IMR-90 (cell line): ENCODE data around the gene ARVCF. TPM values are rescaled to one million over a fixed set of nuclear protein-coding genes. Genes with fewer than 3 reads are reported as not detected.

ENCODE experiments used
- ATAC-seq: fragments of 200-7000 bp; cut with Tn5 transposase; 2 replicates; pipeline ENCODE4 v1.9.1; 2020; ENCODE audit warnings: low read depth, mild to moderate bottlenecking, moderate library complexity
- BruUV-seq: library from RNA; stranded (reverse); fragments of 400-500 nt; replicated peaks from 2 replicates; lab custom pipeline; 2021; lab: Mats Ljungman, UMichigan
- CTCF ChIA-PET: fragments of 300-600 bp; formaldehyde crosslinking; extraction: SDS; loops from one replicate; lab custom pipeline; 2021; ENCODE audit warnings: antibody characterized with exemption; lab: Yijun Ruan, JAX
- POLR2A ChIA-PET: fragments of 300-600 bp; sonication (Branson Sonifier 250); formaldehyde crosslinking; loops from one replicate; lab custom pipeline; 2022; ENCODE audit warnings: antibody characterized with exemption; ENCODE audit not compliant: unreplicated experiment; lab: Charles Lee
- DNase-seq: peaks from one replicate; pipeline ENCODE4 v3.0.0; 2013
- H2AFZ ChIP-seq: replicated peaks from 2 replicates; pipeline ENCODE3; 2013; ENCODE audit warnings: low read length, mild to moderate bottlenecking; ENCODE audit not compliant: poor library complexity
- H2AK5ac ChIP-seq: 2 replicates; pipeline ENCODE4 v1.6.1; 2013; ENCODE audit warnings: low read depth, low read length, inconsistent platforms
- H2AK9ac ChIP-seq: replicated peaks from 2 replicates; pipeline ENCODE3; 2013; ENCODE audit warnings: mild to moderate bottlenecking, low read depth, low read length, moderate library complexity; ENCODE audit not compliant: poor library complexity
- H2BK120ac ChIP-seq: 2 replicates; pipeline ENCODE4 v1.6.1; 2013; ENCODE audit warnings: low read depth, low read length, inconsistent platforms
- H2BK15ac ChIP-seq: 3 replicates; pipeline ENCODE4 v1.6.1; 2013; ENCODE audit warnings: low read depth, low read length, inconsistent platforms
- H2BK20ac ChIP-seq: 2 replicates; pipeline ENCODE4 v1.6.1; 2013; ENCODE audit warnings: low read depth, mild to moderate bottlenecking, inconsistent platforms, low read length, moderate library complexity
- H2BK5ac ChIP-seq: 2 replicates; pipeline ENCODE4 v1.6.1; 2013; ENCODE audit warnings: mild to moderate bottlenecking, low read depth, low read length, inconsistent platforms; ENCODE audit not compliant: poor library complexity, severe bottlenecking
- H3K14ac ChIP-seq: replicated peaks from 2 replicates; pipeline ENCODE4 v1.6.1; 2013; ENCODE audit warnings: low read depth, low read length, inconsistent platforms
- H3K18ac ChIP-seq: 2 replicates; pipeline ENCODE4 v1.6.1; 2013; ENCODE audit warnings: low read depth, low read length, control low read depth
- H3K23ac ChIP-seq: 2 replicates; pipeline ENCODE4 v1.6.1; 2013; ENCODE audit warnings: low read depth, low read length, inconsistent platforms
- H3K27ac ChIP-seq: 2 replicates; pipeline ENCODE4 v1.5.1; 2013; ENCODE audit warnings: mild to moderate bottlenecking, control low read depth, low read length; ENCODE audit not compliant: insufficient read depth
- H3K27me3 ChIP-seq: 2 replicates; pipeline ENCODE4 v1.6.1; 2013; ENCODE audit warnings: low read length; ENCODE audit not compliant: control insufficient read depth, insufficient read depth
- H3K36me3 ChIP-seq: 2 replicates; pipeline ENCODE4 v1.6.1; 2013; ENCODE audit warnings: low read length, mixed read lengths; ENCODE audit not compliant: control insufficient read depth, insufficient read depth
- H3K4ac ChIP-seq: 2 replicates; pipeline ENCODE4 v1.6.1; 2013; ENCODE audit warnings: low read depth, low read length, inconsistent platforms
- H3K4me1 ChIP-seq: 2 replicates; pipeline ENCODE4 v1.6.1; 2013; ENCODE audit warnings: low read length, mixed read lengths; ENCODE audit not compliant: control insufficient read depth, insufficient read depth
- H3K4me2 ChIP-seq: 2 replicates; pipeline ENCODE4 v1.6.1; 2013; ENCODE audit warnings: low read depth, mild to moderate bottlenecking, control low read depth, low read length, moderate library complexity
- H3K4me3 ChIP-seq: 2 replicates; pipeline ENCODE4 v1.5.1; 2013; ENCODE audit warnings: low read depth, mild to moderate bottlenecking, control low read depth, low read length, moderate library complexity; ENCODE audit not compliant: insufficient read depth
- H3K56ac ChIP-seq: 2 replicates; pipeline ENCODE4 v1.6.1; 2013; ENCODE audit warnings: low read length, inconsistent platforms; ENCODE audit not compliant: insufficient read depth; ENCODE audit errors: extremely low read depth
- H3K79me1 ChIP-seq, 2 experiments: 2 replicates each; pipeline ENCODE4 v1.6.1; 2013; ENCODE audit warnings: low read length in 2 of 2, inconsistent platforms in 1 of 2, low read depth in 1 of 2
- H3K9ac ChIP-seq: 2 replicates; pipeline ENCODE4 v1.6.1; 2013; ENCODE audit warnings: low read depth, low read length, control low read depth
- H3K9me1 ChIP-seq: 2 replicates; pipeline ENCODE4 v1.6.1; 2013; ENCODE audit warnings: low read length, inconsistent platforms; ENCODE audit not compliant: insufficient read depth
- H3K9me3 ChIP-seq: 2 replicates; pipeline ENCODE4 v1.6.1; 2013; ENCODE audit warnings: low read length; ENCODE audit not compliant: control insufficient read depth, insufficient read depth
- H4K20me1 ChIP-seq: 2 replicates; pipeline ENCODE4 v1.6.1; 2013; ENCODE audit warnings: low read length, inconsistent platforms; ENCODE audit not compliant: insufficient read depth
- H4K5ac ChIP-seq: 2 replicates; pipeline ENCODE4 v1.6.1; 2013; ENCODE audit warnings: mild to moderate bottlenecking, low read depth, low read length, control low read depth
- H4K8ac ChIP-seq, 2 experiments: 2 replicates each; pipeline ENCODE4 v1.6.1; 2013; ENCODE audit warnings: low read depth in 2 of 2, low read length in 2 of 2, control low read depth in 1 of 2, inconsistent platforms in 1 of 2
- H4K91ac ChIP-seq: 2 replicates; pipeline ENCODE4 v1.6.1; 2013; ENCODE audit warnings: low read depth, low read length, inconsistent platforms; ENCODE audit not compliant: insufficient read depth
- CHD1 ChIP-seq: IDR thresholded peaks from 2 replicates; pipeline ENCODE4 v1.6.1; 2012; ENCODE audit warnings: low read depth, low read length, improper control_type of control experiment
- MAZ ChIP-seq: IDR thresholded peaks from 2 replicates; pipeline ENCODE4 v1.6.1; 2012; ENCODE audit warnings: low read depth, mild to moderate bottlenecking, low read length, improper control_type of control experiment, moderate library complexity, borderline replicate concordance
- MXI1 ChIP-seq: IDR thresholded peaks from 2 replicates; pipeline ENCODE4 v1.6.1; 2012; ENCODE audit warnings: low read depth, mild to moderate bottlenecking, low read length, moderate library complexity, borderline replicate concordance
- WGBS, 2 experiments: methylation state at CpG; one replicate each; pipeline versions ENCODE4 v1.1.5 to v1.1.7; 2013; ENCODE audit warnings: missing lambda C conversion rate in 2 of 2; ENCODE audit not compliant: insufficient read length in 1 of 2; ENCODE audit errors: extremely low coverage in 2 of 2; 5-methylcytosine and 5-hydroxymethylcytosine counted together
- dilution Hi-C: fragments of 300-500 bp; cut with HindIII; formaldehyde crosslinking; loops from one replicate; pipeline ENCODE4 v1.14.3; 2018; ENCODE audit warnings: low sequenced_read_pairs; ENCODE audit not compliant: unreplicated experiment
- in situ Hi-C: fragments of 300-500 bp; cut with MboI; formaldehyde crosslinking; loops from 3 replicates; pipeline ENCODE4 v1.14.3; 2019; ENCODE audit warnings: low sequenced_read_pairs, inconsistent platforms, mixed read lengths
- intact Hi-C: fragments of 100-400 bp; cut with micrococcal nuclease; formaldehyde crosslinking; loops from 2 replicates; pipeline ENCODE4 v1.10.0; 2022
- polyA plus RNA-seq, 3 experiments: library from polyadenylated mRNA; depleted of rRNA; stranded (reverse); fragments of >200 nt; gene quantifications; 2 replicates each; pipeline ENCODE4 v1.2.3, GENCODE V29; 2012; ENCODE audit warnings: low replicate concordance in 1 of 3
- total RNA-seq: library from RNA; depleted of rRNA; stranded (reverse); fragments of >200 nt; gene quantifications from 2 replicates; pipeline ENCODE4 v1.2.3, GENCODE V29; 2012

ARVCF gene
- total and polyA plus RNA-seq, 2 of the 4 experiments (the other 2 are of a cell fraction): 8.6 to 14.1 TPM

DNA sequence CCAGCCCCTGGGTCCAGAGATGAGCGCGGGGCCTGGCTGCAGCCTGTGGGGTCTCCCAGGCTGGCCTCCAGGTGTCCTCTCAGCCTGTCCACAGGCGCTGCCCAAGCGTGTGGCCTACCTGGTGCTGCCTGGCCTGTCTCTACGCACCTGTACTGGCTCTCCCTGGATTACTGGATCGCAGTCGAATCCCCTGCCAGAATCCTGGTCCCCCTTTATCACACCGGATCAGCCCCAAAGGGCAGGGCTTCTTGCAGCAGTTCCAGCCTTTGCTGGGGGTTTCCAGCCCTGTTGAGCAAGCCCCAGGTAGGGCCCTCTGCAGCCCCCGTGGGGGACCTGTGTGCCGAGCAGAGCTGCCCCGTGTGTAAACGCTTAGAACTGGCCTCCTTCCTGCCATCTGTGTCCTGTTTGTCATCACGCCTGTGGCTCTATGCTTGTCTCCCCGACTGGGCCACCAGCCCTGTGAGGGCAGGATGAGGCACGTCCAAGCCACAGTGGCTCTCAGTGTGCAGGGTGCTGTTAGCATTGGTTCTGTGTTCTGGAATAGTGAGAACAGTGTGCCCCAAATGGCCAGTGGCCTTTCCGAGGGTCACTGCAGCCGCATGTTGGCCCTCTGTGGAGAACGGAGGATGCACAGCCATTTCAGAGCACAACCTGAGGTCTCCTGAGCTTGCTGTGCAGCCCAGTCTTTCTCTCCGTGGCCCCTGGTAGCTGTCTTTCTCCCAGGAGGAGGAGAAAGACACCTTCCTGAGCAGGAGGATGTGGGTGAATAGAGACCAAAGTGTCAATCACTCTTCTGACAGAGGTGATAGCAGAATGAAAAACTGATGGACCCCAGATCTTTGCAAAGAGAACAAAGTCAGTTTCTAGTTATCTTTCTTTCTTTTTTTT, 61.1 kb downstream of the ARVCF start:
- H4K5ac ChIP-seq: no peak overlapping the region
- no peak overlapping the region for H3K9ac ChIP-seq
- no peak overlapping the region for H3K4me3 ChIP-seq
- H3K79me1 ChIP-seq: peaks cover 40 to 82% of the 10 kb centered on the region in 2 experiments
- H2BK15ac ChIP-seq: no peak overlapping the region
- POLR2A ChIA-PET: interaction anchor here (0.6 kb wide), 1 partner anchor 510 kb away, joined by 3 read pairs; no protein-coding TSS in a partner anchor
- ATAC-seq (no peak), DNase-seq (no peak)
- H3K14ac ChIP-seq: no peak overlapping the region
- H4K20me1 ChIP-seq: peaks cover 59% of the 10 kb centered on the region
- H4K91ac ChIP-seq: no peak overlapping the region
- no peak overlapping the region for H3K18ac ChIP-seq
- 83% methylated on average over 7 of the region's 19 CpGs; no CpG with 5 or more reads in 1 of the 2 experiments for WGBS, 2 experiments
- no peak overlapping the region for H3K4ac ChIP-seq
- in situ Hi-C loops (no loop called here), intact Hi-C loops (no loop called here), dilution Hi-C loops (no loop called here)
- no peaks in the 10 kb centered on the region for H3K27me3 ChIP-seq
- CTCF ChIA-PET: no interaction called here
- peaks cover 25% of the 10 kb centered on the region for H3K4me1 ChIP-seq
- peaks cover 18% of the 10 kb centered on the region for H3K36me3 ChIP-seq
- peaks cover 47% of the 10 kb centered on the region for H3K9me1 ChIP-seq
- no peaks in the 10 kb centered on the region for H3K9me3 ChIP-seq
- no peak for TF ChIP-seq CHD1
- no peak for TF ChIP-seq MAZ
- no peak for TF ChIP-seq MXI1
- no peak overlapping the region for H2BK120ac ChIP-seq
- H3K4me2 ChIP-seq: no peak overlapping the region
- no peak overlapping the region for H2AK5ac ChIP-seq
- no peak overlapping the region for H3K56ac ChIP-seq
- H2BK20ac ChIP-seq: no peak overlapping the region
- H3K27ac ChIP-seq: no peak overlapping the region
- no peak overlapping the region for H3K23ac ChIP-seq
- no peak overlapping the region for H2BK5ac ChIP-seq
- no peak overlapping the region for H2AK9ac ChIP-seq
- H4K8ac ChIP-seq: no peak overlapping the region
- BruUV-seq: no TSS peak
- no peak overlapping the region for H2AFZ ChIP-seq
